Endothelial cell of umbilical vein (primary cell): ENCODE results near the gene GALNT13. TPM values are rescaled to one million over a fixed set of nuclear protein-coding genes. Genes with fewer than 3 reads are reported as not detected.

Source experiments
- BruUV-seq: library from RNA; stranded (reverse); fragments of 400-500 nt; replicated peaks from 2 replicates; lab custom pipeline; 2021; lab: Mats Ljungman, UMichigan
- CTCF ChIA-PET: fragments of 300-600, 350-600 bp; sonication (Branson Sonifier 250); formaldehyde crosslinking; loops from one replicate; lab custom pipeline; 2021; ENCODE audit warnings: antibody characterized with exemption, inconsistent platforms; lab: Charles Lee
- POLR2A ChIA-PET: fragments of 300-600, 350-600 bp; sonication (Branson Sonifier 250); formaldehyde crosslinking; loops from one replicate; lab custom pipeline; 2021; ENCODE audit warnings: antibody characterized with exemption, inconsistent platforms; lab: Charles Lee
- DNase-seq: peaks from one replicate; pipeline ENCODE4 v3.0.0-alpha.2; 2011; ENCODE audit warnings: low read depth, low spot score
- FAIRE-seq: peaks from 2 replicates; lab custom pipeline; 2011; peaks lifted over from hg19 to GRCh38; lab: Jason Lieb, UNC
- H2AFZ ChIP-seq: 2 replicates; pipeline ENCODE4 v1.6.0; 2012; ENCODE audit warnings: low read depth, low read length, control low read depth, inconsistent platforms
- H3K27ac ChIP-seq: 2 replicates; pipeline ENCODE4 v1.5.1; 2011; ENCODE audit warnings: low read depth, mild to moderate bottlenecking, control low read depth, low read length, moderate library complexity; ENCODE audit not compliant: insufficient read depth
- H3K27me3 ChIP-seq, 2 experiments: 2 replicates each; pipeline versions ENCODE4 v1.6.0 to v1.6.1; 2011; ENCODE audit warnings: low read length in 2 of 2, mixed read lengths in 1 of 2; ENCODE audit not compliant: control insufficient read depth in 2 of 2, insufficient read depth in 2 of 2
- H3K36me3 ChIP-seq, 2 experiments: 2 replicates in 1 of 2; 3 replicates in 1 of 2; pipeline ENCODE4 v1.5.1; 2011; ENCODE audit warnings: low read length in 2 of 2, mild to moderate bottlenecking in 1 of 2, moderate library complexity in 1 of 2; ENCODE audit not compliant: control insufficient read depth in 2 of 2, insufficient read depth in 2 of 2; ENCODE audit errors: extremely low read depth in 1 of 2
- H3K4me1 ChIP-seq: 3 replicates; pipeline ENCODE4 v1.5.1; 2011; ENCODE audit warnings: mild to moderate bottlenecking, low read length; ENCODE audit not compliant: control insufficient read depth, insufficient read depth; ENCODE audit errors: extremely low read depth
- H3K4me2 ChIP-seq: 2 replicates; pipeline ENCODE4 v1.6.1; 2011; ENCODE audit warnings: low read length, control low read depth, mixed read lengths; ENCODE audit not compliant: insufficient read depth
- H3K4me3 ChIP-seq, 3 experiments: fragments of 200-600 bp in 1 of 3; sonication (generic), shearing (Covaris generic) in 1 of 3; replicated peaks in 1 of 3; 2 replicates each; pipeline ENCODE4 v1.5.1; 2011 to 2016; ENCODE audit warnings: control low read depth in 3 of 3, low read length in 3 of 3, mild to moderate bottlenecking in 2 of 3, inconsistent platforms in 1 of 3, low read depth in 1 of 3, moderate library complexity in 1 of 3; ENCODE audit not compliant: insufficient read depth in 1 of 3
- H3K79me2 ChIP-seq: 2 replicates; pipeline ENCODE4 v1.6.0; 2012; ENCODE audit warnings: low read length, inconsistent platforms; ENCODE audit not compliant: control insufficient read depth, insufficient read depth
- H3K9ac ChIP-seq: replicated peaks from 2 replicates; pipeline ENCODE3; 2011; ENCODE audit warnings: low read length, control low read depth; ENCODE audit not compliant: insufficient read depth; ENCODE audit errors: extremely low read depth
- H3K9me1 ChIP-seq: replicated peaks from 3 replicates; pipeline ENCODE4 v1.6.0; 2011; ENCODE audit warnings: mild to moderate bottlenecking, low read length; ENCODE audit not compliant: control insufficient read depth, insufficient read depth; ENCODE audit errors: extremely low read depth
- H3K9me3 ChIP-seq: replicated peaks from 2 replicates; pipeline ENCODE4 v1.5.1; 2012; ENCODE audit warnings: low read length, inconsistent platforms; ENCODE audit not compliant: control insufficient read depth, insufficient read depth
- H4K20me1 ChIP-seq: replicated peaks from 2 replicates; pipeline ENCODE3; 2011; ENCODE audit warnings: mild to moderate bottlenecking, low read length; ENCODE audit not compliant: control insufficient read depth, insufficient read depth; ENCODE audit errors: extremely low read depth
- CTCF ChIP-seq, 2 donors: IDR thresholded peaks; 1 replicate in 1 of 2; 2 replicates in 1 of 2; pipeline ENCODE4 v1.5.1; 2011; ENCODE audit warnings: low read length in 2 of 2, mild to moderate bottlenecking in 2 of 2, moderate library complexity in 2 of 2, control low read depth in 1 of 2, inconsistent platforms in 1 of 2, low read depth in 1 of 2; ENCODE audit not compliant: insufficient read depth in 1 of 2; ENCODE audit errors: extremely low read depth in 1 of 2
- EZH2 ChIP-seq: IDR thresholded peaks from 2 replicates; pipeline ENCODE4 v1.6.1; 2012; ENCODE audit warnings: borderline replicate concordance, low read depth, mild to moderate bottlenecking, moderate library complexity, low read length, inconsistent platforms; ENCODE audit not compliant: severe bottlenecking
- FOS ChIP-seq: IDR thresholded peaks from 2 replicates; pipeline ENCODE4 v1.6.1; 2011; ENCODE audit warnings: mild to moderate bottlenecking, low read length, moderate library complexity, borderline replicate concordance; ENCODE audit not compliant: insufficient read depth
- GATA2 ChIP-seq: IDR thresholded peaks from 2 replicates; pipeline ENCODE4 v1.7.0; 2011; ENCODE audit warnings: low read depth, mild to moderate bottlenecking, moderate library complexity, mixed read lengths, low read length; ENCODE audit not compliant: insufficient read length, insufficient read depth
- JUN ChIP-seq: IDR thresholded peaks from 2 replicates; pipeline ENCODE4 v1.6.1; 2011; ENCODE audit warnings: borderline replicate concordance, low read depth; ENCODE audit not compliant: insufficient read length, insufficient read depth
- MAX ChIP-seq: IDR thresholded peaks from 2 replicates; pipeline ENCODE4 v1.6.1; 2011; ENCODE audit not compliant: insufficient read depth, insufficient read length
- MYC ChIP-seq: IDR thresholded peaks from one replicate; pipeline ENCODE4 v1.6.1; 2011; ENCODE audit warnings: mild to moderate bottlenecking, low read depth, low read length
- POLR2A ChIP-seq: IDR thresholded peaks from 2 replicates; pipeline ENCODE4 v1.6.1; 2012; ENCODE audit warnings: low read depth, mild to moderate bottlenecking, control low read depth, low read length
- POLR2AphosphoS5 ChIP-seq: IDR thresholded peaks from 2 replicates; pipeline ENCODE4 v1.6.1; 2012; ENCODE audit warnings: low read depth, mild to moderate bottlenecking, control low read depth, low read length, moderate library complexity; ENCODE audit not compliant: insufficient read depth
- dilution Hi-C: fragments of 300-500 bp; cut with MboI; formaldehyde crosslinking; loops from one replicate; pipeline ENCODE4 v1.15.0; 2019; ENCODE audit warnings: low sequenced_read_pairs; ENCODE audit not compliant: extremely low pct_ligation_motif_present
- intact Hi-C: fragments of 100-400 bp; cut with micrococcal nuclease; formaldehyde crosslinking; loops from one replicate; pipeline ENCODE4 v1.10.0; 2022
- polyA plus RNA-seq, 4 experiments: library from polyadenylated mRNA; depleted of rRNA in 3 of 4; stranded (reverse) in 3 of 4; unstranded in 1 of 4; fragments of >200 nt; gene quantifications; 2 replicates each; pipeline versions ENCODE4 v1.2.1 to v1.2.3, GENCODE V29; 2011 to 2012; ENCODE audit warnings: missing spikeins in 1 of 4
- total RNA-seq: library from RNA; stranded (reverse); gene quantifications from 2 replicates; pipeline ENCODE4 v1.2.3, GENCODE V29; 2021

The GALNT13 gene
- total and polyA plus RNA-seq, 2 donors (not counting 3 experiments of a cell fraction or from before 2014, with no cell fraction given): 0.06 TPM; not detected in 1

GRCh38 chr2:154195644-154196195 is 324.0 kb downstream of the GALNT13 start:
- no peak for FAIRE-seq
- Histone ChIP-seq H3K79me2 (no peaks in the 10 kb centered on the region), H3K9ac (no peak overlapping the region), H3K4me1 (no peaks in the 10 kb centered on the region), H3K9me1 (no peaks in the 10 kb centered on the region), H3K27ac (no peak overlapping the region), H3K36me3 (no peaks in the 10 kb centered on the region), H3K9me3 (no peaks in the 10 kb centered on the region), H4K20me1 (no peaks in the 10 kb centered on the region), H3K4me2 (no peak overlapping the region), H3K27me3 (no peaks in the 10 kb centered on the region), H2AFZ (no peak overlapping the region), H3K4me3 (no peak overlapping the region)
- POLR2A ChIA-PET: no interaction called here
- intact Hi-C loops: no loop called here
- no peak for TF ChIP-seq GATA2
- TF ChIP-seq MYC: no peak
- TF ChIP-seq JUN: no peak
- no peak for TF ChIP-seq POLR2A
- TF ChIP-seq EZH2: no peak
- no peak for TF ChIP-seq POLR2AphosphoS5
- TF ChIP-seq CTCF (IDR thresholded peaks at IDR 0.05; ENCODE audit: extremely low read depth in 1 of 2, insufficient read depth in 1 of 2, low read depth in 1 of 2, low read length in 2 of 2): no peak
- no peak for TF ChIP-seq FOS
- TF ChIP-seq MAX: no peak
- no TSS peak for BruUV-seq
- no peak for DNase-seq
- dilution Hi-C loops: no loop called here
- CTCF ChIA-PET: no interaction called here
